Measurements from ENCODE around the gene APBB2.
"Not testable (repeated sequence)": the region's sequence is repeated elsewhere in the genome, so short reads cannot be mapped to it uniquely, and the experiment has no call there.

Gene APBB2

GRCh38 chr4:40933272-40934053, 280.9 kb downstream of the APBB2 start:
- no peak for DNase-seq

- no peak for DNase-seq
These were observed 282.5 kb downstream of the APBB2 start for GRCh38 chr4:40931841-40932240.

GRCh38 chr4:40931238-40931637, 283.1 kb downstream of the APBB2 start:
- no peak for DNase-seq

- DNase-seq, result no peak
These were observed 287.3 kb downstream of the APBB2 start for GRCh38 chr4:40927074-40927473.

DNA sequence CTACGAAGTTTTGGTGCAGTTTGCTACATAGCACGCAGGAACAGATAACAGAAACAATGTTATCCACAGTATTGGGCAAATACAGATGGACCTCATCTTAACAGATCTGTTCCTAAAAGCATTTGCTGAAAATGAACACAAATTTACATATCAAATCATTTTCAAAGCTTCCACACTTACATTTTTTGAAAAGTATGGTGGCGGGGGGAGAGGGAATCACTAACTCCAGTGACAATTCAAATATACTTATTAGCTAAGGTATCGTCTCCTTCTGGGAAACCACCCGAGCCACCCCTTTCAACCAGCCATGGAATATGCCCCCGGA, 289.6 kb downstream of the APBB2 start:
- no peak for DNase-seq

GRCh38 chr4:40924096-40924792, 290.1 kb downstream of the APBB2 start:
- DNase-seq, result peak; percentile 62

GRCh38 chr4:40923316-40924095, 290.8 kb downstream of the APBB2 start:
- DNase-seq, result no peak

DNA sequence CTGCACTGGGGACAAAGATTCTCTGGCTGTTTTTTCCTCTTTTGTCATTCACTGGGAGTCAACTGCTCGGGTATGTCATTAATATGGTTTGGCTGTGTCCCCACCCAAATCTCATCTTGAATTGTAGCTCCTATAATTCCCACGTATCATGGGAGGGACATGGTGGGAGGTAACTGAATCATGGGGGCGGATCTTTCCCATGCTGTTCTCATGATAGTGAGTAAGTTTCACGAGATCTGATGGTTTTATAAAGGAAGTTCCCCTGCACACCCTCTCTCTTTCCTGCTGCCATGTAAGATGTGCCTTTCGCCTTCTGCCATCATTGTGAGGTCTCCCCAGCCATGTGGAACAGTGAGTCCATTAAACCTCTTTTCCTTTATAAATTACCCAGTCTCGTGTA, 294.4 kb downstream of the APBB2 start:
- DNase-seq, result not testable (repeated sequence)

DNA sequence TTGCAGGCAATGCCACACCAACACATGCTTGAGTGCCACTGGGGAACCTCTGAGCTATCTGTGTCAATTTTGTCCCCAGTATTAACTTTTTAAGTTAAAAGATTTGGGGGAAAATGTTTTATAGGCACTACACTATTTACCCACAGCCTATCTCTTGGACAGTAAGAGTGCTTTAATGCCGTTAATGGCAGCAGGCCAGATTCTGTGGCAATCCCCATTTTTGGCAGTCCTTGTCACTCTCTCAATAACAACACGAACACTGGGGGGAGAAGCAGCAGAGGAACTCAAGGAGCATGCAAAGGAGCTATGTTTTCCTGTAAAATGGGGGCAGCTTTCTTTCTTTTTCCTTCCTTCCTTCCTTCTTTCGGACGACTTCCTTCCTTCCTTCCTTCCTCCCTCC, 296.0 kb downstream of the APBB2 start:
- peak; percentile 91 for DNase-seq

DNA sequence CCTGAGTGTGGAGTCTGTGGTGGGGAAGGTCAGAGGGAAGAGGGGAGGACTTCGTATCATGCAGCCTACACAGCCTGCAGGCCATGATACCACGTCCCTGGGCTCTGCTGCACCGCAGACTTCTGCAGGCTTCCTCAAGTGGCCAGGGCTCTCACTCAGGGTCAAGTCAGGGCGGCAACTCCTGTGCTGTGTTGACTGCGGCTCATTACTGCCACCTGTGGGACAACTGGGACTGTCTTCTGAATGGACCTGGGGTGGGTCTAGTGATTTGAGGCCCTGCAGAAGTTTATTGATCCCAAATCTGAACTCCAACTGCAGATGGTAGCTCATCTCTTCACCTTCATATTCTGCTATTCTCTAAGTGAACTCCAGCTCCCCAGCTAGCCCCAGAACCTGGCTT, 297.5 kb downstream of the APBB2 start:
- DNase-seq, result no peak

DNA sequence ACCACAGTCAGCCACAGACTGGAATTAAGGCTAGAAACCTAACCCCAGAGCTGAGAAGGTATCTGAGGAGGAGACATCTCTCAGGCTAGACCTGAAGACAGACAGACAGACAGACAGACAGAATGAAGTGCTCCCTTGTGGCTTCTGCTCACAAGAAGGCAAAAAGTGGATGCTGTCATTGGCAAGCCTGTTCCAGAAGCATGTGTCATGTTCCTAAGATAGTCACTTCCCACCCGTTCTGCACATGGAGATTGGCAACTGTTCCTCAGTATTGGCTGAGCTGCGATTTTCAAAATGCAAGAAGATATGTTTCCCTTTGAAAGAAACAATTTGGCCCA, 298.2 kb downstream of the APBB2 start:
- peak; percentile 88 for DNase-seq

GRCh38 chr4:40915318-40916217, 298.8 kb downstream of the APBB2 start:
- peak; percentile 69 for DNase-seq

DNA sequence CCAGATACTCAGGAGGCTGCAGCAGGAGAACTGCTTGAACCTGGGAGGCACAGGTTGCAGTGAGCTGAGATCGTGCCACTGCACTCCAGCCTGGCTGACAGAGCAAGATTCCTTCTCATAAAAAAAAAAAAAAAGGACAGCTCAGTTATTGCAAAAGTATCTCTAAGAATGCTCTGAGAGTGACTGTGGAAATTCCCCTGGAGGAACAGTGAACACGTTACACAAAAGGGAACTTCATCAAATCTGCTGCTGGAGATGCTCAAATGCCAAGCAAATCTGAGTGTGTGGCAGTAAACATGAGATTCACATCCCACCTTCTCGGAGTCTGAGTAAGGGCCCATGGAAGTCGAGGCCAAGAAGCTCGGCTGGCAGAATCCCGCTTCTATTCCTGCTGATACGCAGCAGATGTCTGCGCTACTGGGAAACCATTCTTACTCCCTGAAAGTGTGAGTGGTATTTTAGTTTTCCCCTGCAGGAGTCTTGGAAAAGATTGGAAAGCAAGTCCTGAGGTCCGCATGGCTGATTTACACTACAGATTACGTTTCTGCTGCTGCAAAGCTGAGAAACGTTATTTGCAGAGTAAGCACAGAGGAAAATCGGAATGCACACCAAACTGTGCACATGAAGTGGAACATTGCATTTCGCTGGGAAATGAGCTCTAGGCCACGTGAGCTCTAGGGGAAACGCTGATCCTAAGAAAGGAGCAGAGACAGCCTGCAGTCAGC, 301.7 kb downstream of the APBB2 start:
- DNase-seq, result no peak

GRCh38 chr4:40910706-40911105, 303.6 kb downstream of the APBB2 start:
- no peak for DNase-seq

DNA sequence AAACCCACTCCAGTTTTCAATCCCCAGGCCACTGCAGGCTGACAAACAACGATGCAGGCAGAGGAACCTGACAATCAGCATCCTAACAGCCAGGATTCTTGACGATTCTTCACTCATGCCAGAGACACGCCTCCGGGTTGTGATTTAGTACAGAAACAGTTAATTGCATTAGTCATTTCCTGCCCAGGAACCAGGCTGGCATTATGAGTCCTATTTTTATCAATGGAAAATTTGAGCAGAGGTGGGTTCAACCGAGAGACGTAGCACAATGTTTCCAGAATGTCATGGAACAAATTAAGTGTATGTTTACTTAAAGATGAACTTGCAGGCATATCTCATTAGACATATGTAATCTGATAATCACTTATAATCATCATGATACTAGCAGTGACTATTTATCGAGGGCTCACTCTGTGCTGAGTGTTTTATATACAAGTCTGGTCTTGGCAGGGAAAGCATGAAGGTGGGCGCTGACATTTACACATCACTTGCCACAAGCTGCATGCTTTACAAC, 304.9 kb downstream of the APBB2 start:
- peak; percentile 60 for DNase-seq

GRCh38 chr4:40908702-40909362, 305.5 kb downstream of the APBB2 start:
- DNase-seq, result peak; percentile 79

- no peak for DNase-seq
These were observed 306.0 kb downstream of the APBB2 start for GRCh38 chr4:40908297-40908696.

DNA sequence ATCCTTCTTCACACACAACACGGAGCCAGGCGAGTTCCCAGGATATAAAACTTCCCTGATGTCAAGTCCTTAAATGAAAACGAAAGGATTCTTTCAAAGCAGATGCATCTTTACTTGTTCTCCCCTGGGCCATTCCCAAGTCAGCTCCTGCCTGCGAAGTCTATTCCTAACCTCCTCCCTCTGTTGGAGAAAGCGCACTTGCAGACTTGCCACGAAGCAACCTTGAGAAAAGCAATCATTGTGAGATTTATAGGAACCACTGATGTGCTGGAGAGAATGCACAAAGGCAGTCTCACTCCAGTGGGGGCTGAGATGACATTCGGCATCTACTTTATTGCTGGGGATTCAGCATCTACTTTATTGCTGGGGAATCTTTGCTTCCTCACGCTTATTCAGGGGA, 308.9 kb downstream of the APBB2 start:
- no peak for DNase-seq

DNA sequence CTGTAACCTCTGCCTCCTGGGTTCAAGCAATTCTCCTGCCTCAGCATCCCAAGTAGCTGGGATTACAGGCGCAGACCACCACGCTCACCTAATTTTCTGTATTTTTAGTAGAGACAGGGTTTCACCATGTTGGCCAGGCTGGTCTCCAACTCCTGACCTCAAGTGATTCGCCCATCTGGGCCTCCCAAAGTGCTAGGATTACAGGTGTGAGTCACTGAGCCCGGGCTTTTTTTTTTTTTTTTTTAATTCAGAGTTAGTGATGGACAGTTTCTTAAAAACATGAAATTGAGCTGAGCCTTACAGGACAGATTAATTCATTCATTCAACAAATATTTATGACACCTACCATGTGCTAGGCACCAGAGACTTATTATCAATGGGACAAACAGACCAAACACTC, 313.8 kb downstream of the APBB2 start:
- DNase-seq, result not testable (repeated sequence)

DNA sequence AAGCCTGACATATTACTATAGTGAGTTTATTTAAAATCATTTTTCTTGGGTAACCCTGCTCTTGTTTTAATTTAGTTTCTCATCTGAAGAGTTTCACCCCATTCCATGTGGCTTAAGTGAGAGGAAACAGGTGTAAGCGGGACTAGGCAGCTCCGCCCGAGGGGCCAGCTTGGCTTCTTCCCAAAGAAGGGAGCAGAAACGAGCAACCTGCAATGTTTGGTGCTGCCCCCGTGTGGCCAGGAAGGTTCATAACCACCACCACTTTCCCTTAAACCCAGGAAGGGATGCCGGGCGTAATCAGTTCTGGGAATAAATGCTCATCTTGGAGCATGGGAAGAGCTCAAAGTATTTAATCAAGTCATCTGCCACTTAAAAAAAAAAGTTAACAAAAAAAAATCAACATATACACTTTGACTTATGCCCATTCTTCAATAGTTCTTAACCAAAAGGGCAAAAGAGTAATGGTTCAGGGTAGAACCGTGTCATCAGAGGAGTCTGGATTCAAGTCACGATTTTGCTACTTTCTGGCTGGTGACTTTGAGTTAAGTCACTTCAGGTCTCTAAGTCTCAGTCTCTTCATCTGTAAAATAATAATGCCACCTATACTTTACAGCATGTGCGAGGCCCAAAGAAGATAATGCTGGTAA, 316.7 kb downstream of the APBB2 start:
- peak; percentile 68 for DNase-seq

DNA sequence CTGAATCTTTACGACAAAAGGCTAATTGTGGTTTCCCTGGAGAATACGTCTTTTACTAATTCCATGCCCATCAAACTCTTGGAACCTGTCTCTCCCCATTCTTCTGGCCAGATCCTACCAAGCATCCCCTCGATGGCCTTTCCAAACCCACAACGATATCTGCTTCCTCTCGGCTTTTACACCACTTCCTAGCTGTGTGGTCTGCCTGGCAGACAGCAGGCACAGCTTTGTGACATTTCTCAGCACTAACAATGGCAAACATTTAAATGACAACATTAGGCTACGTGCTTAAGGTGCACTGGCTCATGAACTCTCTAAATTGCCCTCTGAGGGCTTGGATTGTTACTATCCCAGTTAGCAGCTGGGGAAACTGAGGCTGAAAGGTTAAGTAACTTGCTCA, 323.6 kb downstream of the APBB2 start:
- DNase-seq, result no peak

Measured in fibroblast of skin of scalp (primary cell).